ENCODE results near the gene ELL. TPM values are rescaled to one million over a fixed set of nuclear protein-coding genes. Genes with fewer than 3 reads are reported as not detected.

ELL gene
- total RNA-seq, 1 experiment from 2014 or later = 17.0 TPM

DNA sequence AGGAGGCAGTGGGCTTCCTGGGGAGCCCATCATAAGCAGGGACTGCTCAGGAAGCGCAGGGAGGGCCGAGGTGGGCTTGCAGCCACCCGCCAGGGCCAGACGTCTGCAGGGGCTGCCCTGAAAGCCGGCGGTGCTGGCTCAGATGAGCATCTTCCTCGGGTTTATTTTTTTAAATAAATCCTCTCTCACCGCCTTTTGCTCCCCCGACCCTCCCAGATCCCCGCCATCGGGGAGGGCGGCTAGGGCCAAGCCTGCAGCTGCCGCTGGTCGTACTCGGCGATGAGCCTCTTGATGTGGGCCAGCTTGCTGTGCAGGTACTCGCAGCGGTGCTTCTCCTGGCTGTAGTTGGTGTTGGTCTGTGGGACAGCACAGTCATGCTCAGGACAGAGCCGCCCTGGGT is 77.4 kb downstream of the ELL start:
- no peak overlapping the region for H3K4ac ChIP-seq (ENCODE audit: low read depth, low read length)
- H2BK5ac ChIP-seq (ENCODE audit: insufficient read length, low read length) = no peak overlapping the region
- WGBS (ENCODE audit: extremely low coverage, insufficient read length, low lambda C conversion rate) = no CpG with 5 or more reads among the region's 19 CpGs
- H3K56ac ChIP-seq (ENCODE audit: insufficient read length, low read depth, low read length) = no peak overlapping the region
- H3K4me3 Mint-ChIP-seq = no peak overlapping the region
- H3T11ph ChIP-seq (ENCODE audit: low read length) = no peak overlapping the region
- peaks cover 3% of the 10 kb centered on the region; the same call in 1 of the 2 replicates for H3K4me1 ChIP-seq (ENCODE audit: insufficient read depth, low read length)
- no peak overlapping the region for H3K14ac ChIP-seq (ENCODE audit: insufficient read depth, low read length)
- H2BK120ac ChIP-seq (ENCODE audit: low read depth, low read length, poor library complexity, severe bottlenecking) = no peak overlapping the region
- no peak overlapping the region for H3K18ac ChIP-seq (ENCODE audit: insufficient read length, low read depth, low read length)
- H3K9me3 Mint-ChIP-seq = peaks cover 3% of the 10 kb centered on the region in 2 experiments; a peak in 3 of 5 replicates
- no peak overlapping the region for H4K91ac ChIP-seq (ENCODE audit: insufficient read length, low read depth, low read length)
- no peaks in the 10 kb centered on the region for H3K79me2 ChIP-seq (ENCODE audit: insufficient read depth, low read length)
- H2AFZ ChIP-seq (ENCODE audit: low read length) = no peak overlapping the region
- no peak overlapping the region for H4K8ac ChIP-seq (replicated peaks; ENCODE audit: insufficient read length, low read depth, low read length)
- no peak for DNase-seq
- H3K36me3 Mint-ChIP-seq (ENCODE audit: insufficient read depth in 1 of 3, low read depth in 3 of 3) = peaks cover 5 to 34% (median 25%) of the 10 kb centered on the region in 3 experiments; a peak in 6 of 7 replicates
- H3K27me3 ChIP-seq (ENCODE audit: insufficient read depth, low read length) = no peaks in the 10 kb centered on the region
- no peak overlapping the region for H3K27ac Mint-ChIP-seq
- TF ChIP-seq, protein P1, sequence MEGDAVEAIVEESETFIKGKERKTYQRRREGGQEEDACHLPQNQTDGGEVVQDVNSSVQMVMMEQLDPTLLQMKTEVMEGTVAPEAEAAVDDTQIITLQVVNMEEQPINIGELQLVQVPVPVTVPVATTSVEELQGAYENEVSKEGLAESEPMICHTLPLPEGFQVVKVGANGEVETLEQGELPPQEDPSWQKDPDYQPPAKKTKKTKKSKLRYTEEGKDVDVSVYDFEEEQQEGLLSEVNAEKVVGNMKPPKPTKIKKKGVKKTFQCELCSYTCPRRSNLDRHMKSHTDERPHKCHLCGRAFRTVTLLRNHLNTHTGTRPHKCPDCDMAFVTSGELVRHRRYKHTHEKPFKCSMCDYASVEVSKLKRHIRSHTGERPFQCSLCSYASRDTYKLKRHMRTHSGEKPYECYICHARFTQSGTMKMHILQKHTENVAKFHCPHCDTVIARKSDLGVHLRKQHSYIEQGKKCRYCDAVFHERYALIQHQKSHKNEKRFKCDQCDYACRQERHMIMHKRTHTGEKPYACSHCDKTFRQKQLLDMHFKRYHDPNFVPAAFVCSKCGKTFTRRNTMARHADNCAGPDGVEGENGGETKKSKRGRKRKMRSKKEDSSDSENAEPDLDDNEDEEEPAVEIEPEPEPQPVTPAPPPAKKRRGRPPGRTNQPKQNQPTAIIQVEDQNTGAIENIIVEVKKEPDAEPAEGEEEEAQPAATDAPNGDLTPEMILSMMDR (conservative IDR thresholded peaks at IDR 0.05) = no peak
- no peaks in the 10 kb centered on the region for H3K9me3 ChIP-seq (ENCODE audit: control insufficient read depth, low read depth, low read length)
- H2AK5ac ChIP-seq (ENCODE audit: insufficient read length, low read length) = no peak overlapping the region
- no peak overlapping the region for H3K23ac ChIP-seq (ENCODE audit: insufficient read length, low read depth, low read length)
- no peak overlapping the region for H3K27ac ChIP-seq (ENCODE audit: insufficient read length, low read depth, low read length)
- no peak overlapping the region for H2BK12ac ChIP-seq (ENCODE audit: insufficient read length, low read depth, low read length)
- no peaks in the 10 kb centered on the region for H3K79me1 ChIP-seq (ENCODE audit: insufficient read depth, low read depth, low read length, poor library complexity, severe bottlenecking)
- H4K5ac ChIP-seq (ENCODE audit: insufficient read length, low read depth, low read length) = no peak overlapping the region
- no peak overlapping the region for H2BK20ac ChIP-seq (ENCODE audit: low read depth, low read length, poor library complexity, severe bottlenecking)
- no peak overlapping the region for H3K4me2 ChIP-seq (ENCODE audit: insufficient read depth, insufficient read length, low read length)
- peaks cover 1% of the 10 kb centered on the region; the same call in 1 of the 2 replicates for H3K27me3 Mint-ChIP-seq (ENCODE audit: low read depth)
- no peak overlapping the region for H2BK15ac ChIP-seq (ENCODE audit: low read depth, low read length)
- no peaks in the 10 kb centered on the region for H4K20me1 ChIP-seq (ENCODE audit: control insufficient read depth, insufficient read depth, insufficient read length)
- H3K9ac ChIP-seq (ENCODE audit: extremely low read depth, insufficient read length, low read length) = no peak overlapping the region
- peaks cover 9 to 12% of the 10 kb centered on the region in 2 experiments for H3K4me1 Mint-ChIP-seq
- H3K23me2 ChIP-seq (ENCODE audit: insufficient read length, low read depth, low read length, poor library complexity, severe bottlenecking) = no peaks in the 10 kb centered on the region
